GM21528 (cell line): ENCODE data around the gene BRIP1.
A peak's percentile ranks its signal among the peaks of the same experiment; 100 is the strongest.
"Not testable (repeated sequence)": the region's sequence is repeated elsewhere in the genome, so short reads cannot be mapped to it uniquely, and the experiment has no call there.

ENCODE experiments used
- ATAC-seq: cut with Tn5 transposase; IDR thresholded peaks from one replicate; pipeline ENCODE4 v1.9.1; 2021; ENCODE audit warnings: mild to moderate bottlenecking, moderate library complexity; ENCODE audit not compliant: unreplicated experiment, low FRiP score

The BRIP1 gene

DNA sequence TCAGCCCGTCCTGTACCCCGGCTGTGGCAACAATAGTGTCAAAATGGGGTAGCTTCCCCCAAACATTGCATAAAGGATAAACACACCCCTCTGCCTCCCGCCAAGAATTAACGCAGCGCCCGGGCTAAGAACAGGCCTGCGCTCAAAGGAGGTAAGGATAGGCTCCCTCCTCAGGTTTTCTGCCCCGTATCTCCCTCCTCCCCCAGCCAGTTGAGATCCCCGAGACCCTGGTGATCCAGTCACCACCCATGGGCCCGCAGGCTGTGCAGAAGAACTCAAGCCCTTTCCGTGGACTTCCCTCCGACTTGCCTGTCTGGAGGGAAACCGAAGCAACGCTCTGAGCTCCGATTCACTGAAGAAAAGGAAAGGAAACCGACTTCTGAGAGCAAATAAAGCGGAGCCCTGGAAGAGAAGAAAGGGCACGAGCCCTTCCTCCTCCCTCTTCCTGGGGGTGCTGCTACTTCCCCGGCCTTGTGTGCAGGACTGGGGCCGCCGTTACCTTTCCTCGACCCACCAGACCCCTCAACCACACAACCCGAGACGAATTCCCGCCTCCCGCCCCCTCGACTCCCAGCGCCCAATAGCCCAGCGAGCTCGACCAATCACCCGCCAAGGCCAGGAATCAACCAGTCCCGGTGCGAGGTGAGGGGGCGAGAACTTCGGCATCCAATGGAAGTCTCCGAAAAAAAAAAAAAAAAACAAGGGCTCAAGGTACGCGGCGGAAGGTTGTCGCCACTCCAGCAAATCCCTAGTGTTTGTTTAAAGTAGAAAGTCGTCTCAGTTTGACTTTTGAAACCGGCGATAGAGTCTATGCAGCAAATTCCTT, at the start of gene BRIP1:
Gene BRIP1 (minus strand): TSS at position 554 of the 826 bp plus-strand sequence. CDS start 1,989 bp downstream, outside the sequence.
- ATAC-seq, result peak; percentile 88

DNA sequence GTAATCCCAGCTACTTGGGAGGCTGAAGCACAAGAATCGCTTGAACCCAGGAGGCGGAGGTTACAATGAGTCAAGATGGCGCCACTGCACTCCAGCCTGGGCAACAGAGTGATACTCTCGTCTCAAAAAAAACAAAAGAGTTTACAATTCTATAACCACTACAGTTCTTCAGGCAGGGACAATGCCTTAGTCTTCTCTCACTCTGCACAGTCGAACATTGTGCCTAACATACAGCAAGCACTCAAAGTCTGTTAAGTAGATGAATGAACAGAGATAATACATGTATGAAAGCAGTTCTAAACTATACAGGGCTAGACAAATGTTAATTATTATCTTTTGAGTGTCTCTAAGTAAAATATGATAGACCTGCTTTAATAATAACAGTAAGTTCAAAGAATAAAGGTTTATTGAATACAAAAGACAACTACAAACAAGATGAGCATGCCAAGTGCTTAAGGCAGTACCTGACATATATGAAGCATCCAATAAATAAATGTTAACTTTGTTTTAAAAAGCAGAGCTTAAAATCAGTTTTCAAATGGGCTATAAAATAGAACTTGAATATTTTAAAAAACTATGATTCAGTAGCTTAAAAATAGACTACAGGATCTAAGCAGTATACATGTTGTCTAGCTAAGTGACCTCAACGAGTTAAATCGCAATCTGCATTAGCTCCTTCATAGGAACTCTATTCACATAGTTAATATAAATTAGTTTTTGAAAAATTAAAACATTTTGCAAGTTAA, 45.1 kb upstream of the BRIP1 start:
- ATAC-seq, result no peak

DNA sequence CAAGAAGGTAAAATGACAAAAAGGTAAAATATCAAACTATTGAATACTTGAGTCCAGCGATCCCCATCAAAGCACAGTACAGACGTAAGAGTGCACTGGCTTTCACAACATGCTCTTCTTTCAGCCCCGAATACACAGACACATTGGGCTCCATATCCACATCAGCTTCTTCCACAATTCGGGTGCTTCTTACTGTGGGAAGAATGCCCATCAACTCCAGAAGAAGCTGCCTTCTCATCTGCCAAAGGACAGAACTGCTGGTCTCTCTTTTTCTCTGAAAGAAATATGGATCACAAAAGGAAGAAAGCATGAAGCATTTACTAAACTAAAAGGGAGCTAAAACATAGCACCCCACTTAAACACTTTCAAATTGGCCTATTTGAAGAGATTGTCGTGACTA, 44.0 kb upstream of the BRIP1 start:
- ATAC-seq, result no peak

DNA sequence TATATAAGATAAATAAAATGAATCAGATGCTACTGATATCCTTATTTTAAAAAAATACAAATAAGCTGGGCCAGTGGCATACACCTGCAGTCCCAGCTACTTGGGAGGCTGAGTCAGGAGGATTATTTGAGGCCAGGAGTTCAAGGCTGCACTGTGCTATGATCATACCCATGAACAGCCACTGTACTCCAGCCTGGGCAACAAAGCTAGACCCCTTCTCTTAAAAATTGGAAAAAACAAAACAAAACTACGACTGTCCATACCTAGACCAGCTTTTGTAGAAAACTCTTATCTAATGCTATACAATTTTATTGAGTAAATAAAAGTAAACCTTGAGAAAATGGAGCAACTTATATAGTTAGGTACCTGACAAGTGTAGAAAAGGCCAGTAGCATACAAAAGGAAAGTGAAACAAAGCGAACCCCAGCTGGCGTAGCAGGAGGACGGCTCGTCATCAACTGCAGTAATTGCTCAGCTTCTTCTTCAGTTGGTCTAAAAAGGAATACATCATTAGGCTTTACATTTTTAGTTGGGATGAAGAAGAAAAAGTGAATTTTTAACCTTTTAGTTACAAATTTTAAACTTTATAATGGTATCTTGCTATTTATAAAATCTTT, 40.9 kb upstream of the BRIP1 start:
- peak; percentile 87 for ATAC-seq

DNA sequence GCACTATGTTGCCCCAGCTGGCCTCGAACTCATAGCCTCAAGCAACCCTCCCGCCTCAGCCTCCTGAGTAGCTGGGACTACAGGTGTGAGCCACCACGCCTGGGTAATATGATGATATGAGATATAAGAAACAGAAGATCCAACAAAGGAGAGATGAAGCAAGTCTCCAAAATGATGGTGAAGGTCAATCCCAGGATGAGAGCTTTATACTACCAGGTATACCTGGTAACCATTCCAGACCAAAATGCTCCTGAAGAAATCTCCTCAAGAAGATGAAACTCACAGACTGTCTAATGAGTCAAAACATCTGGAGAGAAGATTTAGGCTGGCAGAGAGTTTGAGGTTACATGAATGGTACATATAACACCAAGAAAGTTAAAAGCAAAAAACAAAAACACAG, 39.9 kb upstream of the BRIP1 start:
- ATAC-seq, result no peak

DNA sequence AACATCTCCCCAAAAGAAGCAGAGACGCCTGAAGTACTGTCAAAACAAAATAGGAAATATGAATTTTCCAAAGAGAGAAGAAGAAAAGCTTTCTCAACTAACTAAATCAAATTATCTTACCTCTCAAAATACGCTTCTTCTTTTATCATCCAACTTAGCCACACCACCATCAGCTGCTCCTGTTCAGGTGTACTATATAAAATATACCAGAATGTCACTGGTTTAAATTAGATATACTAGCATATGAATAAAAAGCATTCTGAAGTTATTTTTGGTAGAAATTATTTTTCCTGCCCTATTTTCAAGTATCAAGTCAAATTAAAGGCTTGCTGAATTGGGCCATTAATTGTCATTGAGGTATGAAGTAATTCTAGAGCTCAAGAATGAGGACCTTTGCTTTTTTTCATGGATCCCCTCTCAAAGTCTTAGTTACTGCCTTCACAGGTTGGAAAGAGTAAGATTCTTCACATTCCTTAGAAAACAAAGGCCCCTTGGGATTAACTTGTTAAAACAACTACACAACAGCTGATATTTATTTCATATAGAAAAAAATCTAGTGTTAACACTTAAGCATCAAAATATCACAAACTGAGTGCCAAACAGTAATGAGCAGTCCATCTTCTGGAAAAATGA, 34.3 kb upstream of the BRIP1 start:
- ATAC-seq, result no peak

DNA sequence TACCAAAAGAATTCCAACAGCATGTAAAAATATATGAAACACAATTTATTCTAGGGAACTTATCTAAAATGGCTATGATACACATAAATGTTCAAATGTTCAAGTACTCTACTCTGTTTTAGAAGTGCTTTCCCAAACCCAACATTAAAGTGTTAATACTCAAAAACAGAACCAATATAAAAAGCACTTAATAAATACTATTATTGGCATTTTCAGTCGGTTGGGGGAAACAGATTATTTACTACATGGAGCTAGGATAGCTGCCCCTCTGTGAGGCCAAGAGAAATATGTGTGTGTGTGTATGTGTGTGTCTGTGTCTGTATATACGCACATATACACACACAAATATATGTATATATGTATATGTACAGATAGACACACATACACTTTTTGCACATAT, 32.1 kb upstream of the BRIP1 start:
- ATAC-seq, result no peak

DNA sequence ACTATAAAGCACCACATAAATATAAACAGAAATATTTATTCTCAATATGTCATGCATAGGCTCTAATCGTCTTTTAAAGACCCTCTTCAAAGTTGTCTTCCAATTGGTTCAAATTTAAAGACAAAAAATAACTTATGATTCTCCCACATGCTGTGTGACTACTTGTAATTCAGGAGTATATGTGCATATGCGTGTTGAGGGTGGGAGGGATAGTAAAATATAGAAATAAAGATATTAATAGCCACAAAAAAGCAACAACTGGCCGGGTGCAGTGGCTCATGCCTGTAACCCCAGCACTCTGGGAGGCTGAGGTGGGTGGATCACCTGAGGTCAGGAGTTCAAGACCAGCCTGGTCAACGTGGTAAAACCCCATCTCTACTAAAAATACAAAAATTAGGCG, 31.0 kb upstream of the BRIP1 start:
- not testable (repeated sequence) for ATAC-seq

DNA sequence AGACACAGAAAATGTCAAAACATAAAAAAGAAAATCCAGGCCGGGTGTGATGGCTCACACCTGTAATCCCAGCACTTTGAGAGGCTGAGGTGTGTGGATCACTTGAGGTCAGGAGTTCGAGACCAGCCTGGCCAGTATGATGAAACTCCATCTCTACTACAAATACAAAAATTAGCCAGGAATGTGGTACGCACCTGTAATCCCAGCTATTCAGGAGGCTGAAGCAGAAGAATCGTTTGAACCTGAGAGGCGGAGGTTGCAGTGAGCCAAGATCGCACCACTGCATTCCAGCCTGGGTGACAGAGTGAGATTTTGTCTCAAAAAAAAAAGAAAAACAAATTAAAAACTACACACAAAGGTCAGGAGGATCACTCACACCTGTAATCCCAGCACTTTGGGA, 24.4 kb upstream of the BRIP1 start:
- ATAC-seq, result not testable (repeated sequence)

DNA sequence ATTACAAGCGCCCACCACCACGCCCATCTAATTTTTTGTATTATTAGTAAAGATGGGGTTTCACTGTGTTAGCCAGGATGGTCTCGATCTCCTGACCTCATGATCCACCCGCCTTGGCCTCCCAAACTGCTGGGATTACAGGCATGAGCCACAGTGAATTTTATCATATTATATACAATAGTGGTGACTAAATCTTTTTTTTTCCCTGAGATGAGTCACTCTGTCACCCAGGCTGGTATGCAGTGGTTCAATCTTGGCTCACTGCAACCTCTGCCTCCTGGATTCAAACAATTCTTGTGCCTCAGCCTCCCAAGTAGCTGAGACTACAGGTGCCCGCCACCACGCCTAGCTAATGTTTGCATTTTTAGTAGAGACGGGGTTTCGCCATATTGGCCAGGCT, 22.5 kb upstream of the BRIP1 start:
- not testable (repeated sequence) for ATAC-seq

DNA sequence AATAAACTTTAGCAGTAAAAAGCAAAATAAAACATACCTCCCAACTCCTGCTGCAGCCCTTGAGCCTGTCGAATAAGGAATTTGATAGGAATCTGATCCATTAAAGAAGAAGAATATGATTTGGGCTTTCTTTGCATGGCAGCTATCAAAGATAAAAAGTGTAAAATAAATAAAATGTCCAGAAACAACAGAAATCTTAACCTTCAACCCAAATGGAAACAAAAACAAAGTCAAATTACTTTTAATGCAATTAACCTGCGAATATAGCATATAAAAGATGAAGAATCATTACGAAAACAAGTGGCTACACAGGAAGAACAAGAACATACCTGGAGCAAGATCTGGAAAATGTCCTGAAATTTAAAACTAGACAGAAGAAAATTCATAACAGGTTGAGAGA, 21.5 kb upstream of the BRIP1 start:
- ATAC-seq, result no peak

DNA sequence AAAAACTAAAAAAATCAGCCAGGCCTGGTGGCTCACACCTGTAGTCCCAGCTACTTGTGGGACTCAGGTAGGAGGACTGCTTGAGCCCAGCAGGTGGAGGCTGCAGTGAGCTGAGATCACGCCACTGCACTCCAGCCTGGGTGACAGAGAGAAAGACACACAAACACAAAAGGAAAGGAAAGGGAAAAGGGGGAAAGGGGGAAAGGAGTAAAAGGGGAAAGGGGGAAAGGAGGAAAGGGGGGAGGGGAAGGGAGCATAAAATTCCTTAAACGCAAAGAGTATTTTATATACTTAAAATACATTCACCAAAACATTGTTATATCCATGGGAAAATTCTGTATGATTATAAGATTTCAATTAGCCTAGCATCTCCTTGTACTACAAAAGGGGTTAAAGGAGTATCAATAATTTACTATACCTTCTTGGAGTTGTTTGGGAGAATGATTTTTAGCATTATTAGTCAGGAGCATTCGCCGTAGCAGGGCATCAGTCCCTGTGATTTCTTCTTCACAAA, 17.3 kb upstream of the BRIP1 start:
- ATAC-seq, result no peak

DNA sequence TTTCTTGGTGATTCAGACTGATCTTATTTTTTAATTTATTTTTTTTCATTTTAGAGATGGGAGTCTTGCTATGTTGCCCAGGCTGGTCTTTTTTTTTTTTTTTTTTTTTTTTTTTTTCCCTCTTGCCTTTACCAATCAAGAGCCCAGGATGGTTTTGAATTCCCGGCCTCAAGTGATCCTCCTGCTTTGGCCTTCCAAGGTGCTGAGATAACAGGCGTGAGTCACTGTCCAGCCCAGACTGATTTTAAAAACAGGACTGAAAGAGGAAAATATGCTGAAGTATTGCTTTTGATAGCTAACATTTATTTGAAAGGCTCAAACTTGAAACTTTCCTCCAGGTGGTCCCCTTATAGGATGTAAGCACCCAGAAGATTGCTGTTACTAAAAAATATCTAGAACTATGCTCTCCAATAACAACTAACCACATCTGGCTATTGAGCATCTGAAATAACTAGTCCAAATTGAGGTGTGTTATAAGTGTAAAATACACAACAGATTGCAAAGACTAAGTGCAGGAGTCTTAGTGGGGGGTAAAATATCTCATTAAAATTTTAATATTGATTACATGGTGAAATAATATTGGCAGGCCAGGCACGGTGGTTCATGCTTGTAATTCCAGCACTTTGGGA, 15.8 kb upstream of the BRIP1 start:
- ATAC-seq, result no peak

DNA sequence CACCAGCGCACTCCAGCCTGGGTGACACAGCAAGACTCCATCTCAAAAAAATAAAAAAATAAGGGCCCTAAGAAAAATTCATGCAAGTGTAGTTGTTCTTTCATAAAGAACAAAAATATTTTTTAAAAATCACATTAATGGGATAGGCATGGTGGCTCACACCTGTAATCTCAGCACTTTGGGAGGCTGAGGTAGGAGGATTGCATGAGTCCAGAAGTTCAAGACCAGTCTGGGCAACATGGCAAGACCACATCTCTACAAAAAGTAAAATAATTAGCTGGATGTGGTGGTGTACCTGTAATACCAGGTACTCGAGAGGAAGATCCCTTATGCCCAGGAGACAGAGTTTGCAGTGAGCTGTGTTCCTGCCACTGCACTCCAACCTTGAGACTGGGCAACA, 15.2 kb upstream of the BRIP1 start:
- no peak for ATAC-seq

DNA sequence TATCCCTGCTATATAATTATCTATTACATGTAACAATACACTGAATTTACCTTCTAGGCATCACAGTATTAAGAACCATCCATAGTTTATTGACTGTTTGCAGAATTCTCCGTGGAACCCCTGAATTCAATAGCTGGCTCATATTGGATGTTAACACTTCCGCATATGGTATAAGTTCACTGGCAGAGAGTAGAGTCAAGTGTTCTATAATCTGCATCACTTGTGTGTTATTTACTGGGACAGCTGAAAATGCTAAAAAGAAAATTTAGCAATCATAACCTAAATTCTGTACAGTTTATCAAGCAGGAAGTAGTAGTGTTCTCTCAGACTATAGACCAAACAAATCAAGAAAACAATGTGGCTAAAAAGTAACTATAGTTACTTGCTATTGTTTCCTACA, 14.5 kb upstream of the BRIP1 start:
- no peak for ATAC-seq

DNA sequence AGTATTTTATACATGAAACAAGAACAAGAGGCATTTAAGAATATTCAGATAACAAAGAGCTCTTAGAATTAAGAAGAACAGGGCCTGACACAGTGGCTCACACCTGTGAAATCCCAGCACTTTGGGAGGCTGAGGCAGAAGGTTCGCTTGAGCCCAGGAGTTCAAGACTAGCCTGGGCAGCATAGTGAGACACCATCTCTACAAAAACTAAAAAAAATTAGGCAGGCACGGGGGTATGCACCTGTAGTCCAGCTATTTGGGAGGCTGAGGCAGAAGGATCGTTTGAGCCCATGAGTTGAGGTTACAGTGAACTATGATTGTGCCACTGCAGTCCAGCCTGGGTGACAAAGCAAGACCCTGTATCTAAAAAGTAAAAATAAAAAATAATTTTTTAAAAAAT, 12.5 kb upstream of the BRIP1 start:
- ATAC-seq, result no peak

DNA sequence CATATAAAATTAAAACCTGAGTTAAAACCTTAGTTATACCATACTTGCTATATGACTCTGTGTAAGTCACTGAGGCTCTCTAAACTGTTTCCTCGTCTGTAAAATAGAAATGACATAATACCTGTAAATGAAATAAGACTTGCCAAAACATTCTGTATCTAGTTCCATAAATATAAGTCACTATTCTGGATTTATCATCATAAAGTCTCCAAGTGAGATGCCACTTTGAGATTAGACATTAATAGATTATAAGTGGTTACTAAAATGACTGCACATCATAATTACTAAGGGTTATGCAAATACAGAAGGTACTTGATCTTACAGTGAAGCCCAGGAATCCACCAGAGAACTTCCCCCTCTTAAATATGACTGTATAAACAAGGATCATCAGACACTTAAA, 12.0 kb upstream of the BRIP1 start:
- ATAC-seq, result no peak

DNA sequence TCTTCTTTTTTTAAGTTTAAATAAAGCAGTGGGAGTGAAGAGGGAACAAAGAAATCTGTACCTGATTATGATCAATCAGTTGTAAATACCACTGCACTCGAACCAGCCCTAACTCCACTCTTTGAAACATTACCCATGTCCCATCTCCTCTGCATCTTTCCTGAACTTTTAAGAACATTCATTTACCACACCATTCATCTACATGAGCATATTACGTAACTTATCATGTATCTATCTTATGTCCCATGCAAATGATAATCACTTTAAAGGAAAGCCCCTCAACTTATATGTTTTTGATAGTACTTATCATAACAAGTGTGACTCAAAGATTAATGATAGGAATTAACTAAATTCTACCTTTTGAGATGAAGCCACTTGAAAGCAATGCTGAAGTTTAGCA, 10.7 kb upstream of the BRIP1 start:
- ATAC-seq, result no peak

DNA sequence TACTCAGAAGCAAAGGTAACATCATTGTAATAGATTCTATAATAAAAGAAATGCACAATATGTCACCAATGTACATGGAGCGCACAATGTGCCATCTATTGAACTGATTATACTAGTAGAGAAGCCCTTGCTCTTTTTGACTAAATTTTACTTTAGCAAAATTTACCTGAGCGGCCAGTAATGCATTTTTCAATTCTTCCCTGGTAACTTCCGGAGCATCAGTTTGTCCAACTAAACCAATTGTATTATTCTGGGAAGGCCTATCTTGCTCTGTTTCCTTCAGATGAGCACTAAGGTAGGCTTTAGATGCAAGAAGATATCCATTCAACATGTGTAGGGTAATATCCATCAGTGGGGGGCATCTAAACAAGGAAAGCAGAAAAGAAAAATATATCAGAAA, 8.8 kb upstream of the BRIP1 start:
- ATAC-seq, result no peak

DNA sequence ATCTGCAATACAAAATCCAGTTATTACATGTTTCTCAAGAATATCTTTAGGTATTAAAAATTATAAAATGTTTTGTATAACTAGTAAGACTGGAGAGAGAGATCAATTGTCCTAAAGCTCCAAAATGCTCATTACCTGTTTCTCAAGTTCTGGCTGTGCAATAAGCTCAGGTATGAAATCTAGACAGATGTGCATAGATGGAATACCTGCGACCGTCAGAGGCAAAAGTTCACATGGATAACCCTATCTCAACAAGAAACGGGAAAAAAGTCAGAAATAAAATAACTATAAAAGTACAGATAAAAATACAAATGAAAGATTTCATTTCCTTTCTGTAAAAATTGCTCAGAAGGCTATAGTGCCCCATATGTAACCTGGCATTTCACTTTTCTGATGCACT, 5.8 kb upstream of the BRIP1 start:
- ATAC-seq, result no peak
